ENCODE data around the gene USP19. TPM values are rescaled to one million over a fixed set of nuclear protein-coding genes. Genes with fewer than 3 reads are reported as not detected.

The USP19 gene
- total RNA-seq, 1 experiment from 2014 or later = 92.8 TPM

DNA sequence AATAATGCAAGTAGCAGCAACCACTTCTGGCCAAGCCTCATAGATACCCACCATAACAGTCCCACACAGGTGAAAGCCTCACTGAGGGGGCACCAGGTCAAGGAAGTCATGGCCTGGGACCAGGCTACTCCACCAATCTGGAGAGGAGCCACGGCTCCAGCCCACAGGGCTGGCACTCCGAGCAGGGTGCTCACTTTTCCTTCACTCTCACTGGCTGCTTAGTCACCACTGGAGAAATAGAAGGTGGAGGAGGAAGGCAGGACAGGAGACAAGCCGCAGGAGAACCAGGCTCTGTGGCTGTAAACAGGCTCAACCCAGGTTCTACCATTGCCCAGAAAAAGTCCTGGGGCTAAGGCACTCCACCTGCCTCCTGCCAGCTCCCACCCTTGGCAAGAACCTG, 1.2 kb downstream of the USP19 start:
- Histone ChIP-seq H2AFZ (ENCODE audit: low read depth, low read length, poor library complexity, severe bottlenecking) (no peak overlapping the region), H3K4me1 (ENCODE audit: control insufficient read depth in 1 of 2, insufficient read depth in 2 of 2, low read length in 2 of 2) (peaks cover 7 to 14% of the 10 kb centered on the region in 2 experiments), H3K4me2 (ENCODE audit: low read length) (peak overlapping the region; percentile 99), H3K4me3 (replicated peaks in 1 of 2; ENCODE audit: low read depth in 1 of 2, low read length in 2 of 2) (peak overlapping the region; percentile 77 to 83), H3K27me3 (ENCODE audit: insufficient read depth, low read length) (no peaks in the 10 kb centered on the region), H3K9me2 (ENCODE audit: insufficient read depth) (no peaks in the 10 kb centered on the region), H3K36me3 (ENCODE audit: control insufficient read depth in 1 of 2, insufficient read depth in 2 of 2, low read length in 2 of 2) (peaks cover 39 to 40% of the 10 kb centered on the region in 2 experiments), H3K79me2 (ENCODE audit: insufficient read depth, low read length) (peaks cover 21% of the 10 kb centered on the region), H3K27ac (ENCODE audit: low read depth, low read length) (peak overlapping the region; percentile 100), H4K20me1 (ENCODE audit: insufficient read depth) (no peaks in the 10 kb centered on the region), H3K9me3 (ENCODE audit: control insufficient read depth in 1 of 2, insufficient read depth in 1 of 2, low read depth in 1 of 2, low read length in 2 of 2) (no peaks in the 10 kb centered on the region), H3K9ac (ENCODE audit: low read length) (peak overlapping the region; percentile 96)
- intact Hi-C loops (cut with micrococcal nuclease) = no loop called here
- ATAC-seq (no peak), DNase-seq (ENCODE audit: low read depth, low spot score) (no peak)
- ChIA-PET POLR2A (no interaction called here), RAD21 (ENCODE audit: low non-redundant PET in 1 of 2, low total read pairs in 2 of 2, uncharacterized antibody in 2 of 2, unreplicated experiment in 2 of 2) (no interaction called here), CTCF (no interaction called here)
- BruUV-seq (replicated peaks) = no TSS peak
- TF ChIP-seq ATF3 (IDR thresholded peaks at IDR 0.05) (no peak), YY1 (IDR thresholded peaks at IDR 0.05; ENCODE audit: extremely low read depth, insufficient replicate concordance, low read depth, low read length) (no peak), FOSL1 (IDR thresholded peaks at IDR 0.05; ENCODE audit: low read depth) (no peak), SRF (IDR thresholded peaks at IDR 0.05; ENCODE audit: low read depth) (no peak), ZNF274 (IDR thresholded peaks at IDR 0.05; ENCODE audit: low read depth, low read length) (no peak), CBX3 (IDR thresholded peaks at IDR 0.05; ENCODE audit: low read depth) (no peak), POLR2AphosphoS5 (IDR thresholded peaks at IDR 0.05; ENCODE audit: low read depth, low read length) (no peak), TCF7L2 (IDR thresholded peaks at IDR 0.05; ENCODE audit: borderline replicate concordance, extremely low read depth, insufficient read depth, insufficient read length) (no peak), JUND (IDR thresholded peaks at IDR 0.05) (no peak), EZH2 (IDR thresholded peaks at IDR 0.05) (no peak), ZFX (IDR thresholded peaks at IDR 0.05) (no peak), MAX (IDR thresholded peaks at IDR 0.05) (no peak), ELF1 (IDR thresholded peaks at IDR 0.05; ENCODE audit: borderline replicate concordance, low read depth) (no peak), CTCF (IDR thresholded peaks at IDR 0.05 in 2 of 3, conservative IDR thresholded peaks at IDR 0.05 in 1 of 3; ENCODE audit: borderline replicate concordance in 1 of 3, insufficient read depth in 1 of 3, low read depth in 2 of 3, low read length in 2 of 3) (no peak), SIN3A (IDR thresholded peaks at IDR 0.05; ENCODE audit: low read depth) (no peak), POLR2A (IDR thresholded peaks at IDR 0.05; ENCODE audit: borderline replicate concordance, extremely low read depth, insufficient read depth, insufficient read length) (no peak)
- TF ChIP-seq, protein P1, sequence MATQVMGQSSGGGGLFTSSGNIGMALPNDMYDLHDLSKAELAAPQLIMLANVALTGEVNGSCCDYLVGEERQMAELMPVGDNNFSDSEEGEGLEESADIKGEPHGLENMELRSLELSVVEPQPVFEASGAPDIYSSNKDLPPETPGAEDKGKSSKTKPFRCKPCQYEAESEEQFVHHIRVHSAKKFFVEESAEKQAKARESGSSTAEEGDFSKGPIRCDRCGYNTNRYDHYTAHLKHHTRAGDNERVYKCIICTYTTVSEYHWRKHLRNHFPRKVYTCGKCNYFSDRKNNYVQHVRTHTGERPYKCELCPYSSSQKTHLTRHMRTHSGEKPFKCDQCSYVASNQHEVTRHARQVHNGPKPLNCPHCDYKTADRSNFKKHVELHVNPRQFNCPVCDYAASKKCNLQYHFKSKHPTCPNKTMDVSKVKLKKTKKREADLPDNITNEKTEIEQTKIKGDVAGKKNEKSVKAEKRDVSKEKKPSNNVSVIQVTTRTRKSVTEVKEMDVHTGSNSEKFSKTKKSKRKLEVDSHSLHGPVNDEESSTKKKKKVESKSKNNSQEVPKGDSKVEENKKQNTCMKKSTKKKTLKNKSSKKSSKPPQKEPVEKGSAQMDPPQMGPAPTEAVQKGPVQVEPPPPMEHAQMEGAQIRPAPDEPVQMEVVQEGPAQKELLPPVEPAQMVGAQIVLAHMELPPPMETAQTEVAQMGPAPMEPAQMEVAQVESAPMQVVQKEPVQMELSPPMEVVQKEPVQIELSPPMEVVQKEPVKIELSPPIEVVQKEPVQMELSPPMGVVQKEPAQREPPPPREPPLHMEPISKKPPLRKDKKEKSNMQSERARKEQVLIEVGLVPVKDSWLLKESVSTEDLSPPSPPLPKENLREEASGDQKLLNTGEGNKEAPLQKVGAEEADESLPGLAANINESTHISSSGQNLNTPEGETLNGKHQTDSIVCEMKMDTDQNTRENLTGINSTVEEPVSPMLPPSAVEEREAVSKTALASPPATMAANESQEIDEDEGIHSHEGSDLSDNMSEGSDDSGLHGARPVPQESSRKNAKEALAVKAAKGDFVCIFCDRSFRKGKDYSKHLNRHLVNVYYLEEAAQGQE (IDR thresholded peaks at IDR 0.05; ENCODE audit: low read depth) = no peak
